Measurements from ENCODE around the gene AGPAT3. TPM values are rescaled to one million over a fixed set of nuclear protein-coding genes. Genes with fewer than 3 reads are reported as not detected.

The AGPAT3 gene
- total and polyA plus RNA-seq, 10 of the 15 experiments (the other 5 are each of a cell fraction or from before 2014, with no cell fraction given), result 1.2 to 110 (median 30.8) TPM

GRCh38 chr21:44021064-44021463 lies 156.0 kb downstream of the AGPAT3 start (continued):
- no peak for TF ChIP-seq BCLAF1 (IDR thresholded peaks at IDR 0.05)
- TF ChIP-seq E4F1 (IDR thresholded peaks at IDR 0.05; ENCODE audit: borderline replicate concordance, partially characterized antibody), result no peak
- no peak for TF ChIP-seq SMC3 (IDR thresholded peaks at IDR 0.05; ENCODE audit: borderline replicate concordance, low read length)
- no peak for TF ChIP-seq KLF5 (IDR thresholded peaks at IDR 0.05; ENCODE audit: partially characterized antibody)
- TF ChIP-seq GATAD2B (conservative IDR thresholded peaks at IDR 0.05; ENCODE audit: low read depth), result no peak
- TF ChIP-seq POLR2AphosphoS2 (IDR thresholded peaks at IDR 0.05; ENCODE audit: low read depth, low read length), result no peak
- TF ChIP-seq CBX5 (IDR thresholded peaks at IDR 0.05; ENCODE audit: low read depth), result no peak
